Measurements from ENCODE around the gene RIPOR3. TPM values are rescaled to one million over a fixed set of nuclear protein-coding genes. Genes with fewer than 3 reads are reported as not detected.
"Not testable (repeated sequence)": the region's sequence is repeated elsewhere in the genome, so short reads cannot be mapped to it uniquely, and the experiment has no call there.

RIPOR3 gene
- total RNA-seq, 3 donors from 2014 or later (not counting 1 experiment from before 2014, with no cell fraction given): 0.45 TPM; not detected in 2

GRCh38 chr20:50704971-50705370, 13.6 kb upstream of the RIPOR3 start:
- intact Hi-C loops (cut with micrococcal nuclease): no loop called here
- no peak for ATAC-seq
- peaks cover 14 to 15% of the 10 kb centered on the region in 2 donors for H3K27me3 Mint-ChIP-seq (ENCODE audit: low read depth in 2 of 2)
- no peak overlapping the region for H3K27ac ChIP-seq (ENCODE audit: low read length)
- H3K4me1 ChIP-seq (ENCODE audit: control insufficient read depth, insufficient read depth, low read length): no peaks in the 10 kb centered on the region
- no peak overlapping the region for H3K4me3 Mint-ChIP-seq
- H3K27ac Mint-ChIP-seq: no peak overlapping the region
- H3K9me3 ChIP-seq (ENCODE audit: control insufficient read depth, insufficient read depth, low read length): no peaks in the 10 kb centered on the region
- no peaks in the 10 kb centered on the region for H3K36me3 ChIP-seq (ENCODE audit: control insufficient read depth, insufficient read depth, low read length)
- 76% methylated on average over 1 of the region's 1 CpG for WGBS (ENCODE audit: insufficient coverage)
- H3K36me3 Mint-ChIP-seq: no peaks in the 10 kb centered on the region
- TF ChIP-seq, protein P1, sequence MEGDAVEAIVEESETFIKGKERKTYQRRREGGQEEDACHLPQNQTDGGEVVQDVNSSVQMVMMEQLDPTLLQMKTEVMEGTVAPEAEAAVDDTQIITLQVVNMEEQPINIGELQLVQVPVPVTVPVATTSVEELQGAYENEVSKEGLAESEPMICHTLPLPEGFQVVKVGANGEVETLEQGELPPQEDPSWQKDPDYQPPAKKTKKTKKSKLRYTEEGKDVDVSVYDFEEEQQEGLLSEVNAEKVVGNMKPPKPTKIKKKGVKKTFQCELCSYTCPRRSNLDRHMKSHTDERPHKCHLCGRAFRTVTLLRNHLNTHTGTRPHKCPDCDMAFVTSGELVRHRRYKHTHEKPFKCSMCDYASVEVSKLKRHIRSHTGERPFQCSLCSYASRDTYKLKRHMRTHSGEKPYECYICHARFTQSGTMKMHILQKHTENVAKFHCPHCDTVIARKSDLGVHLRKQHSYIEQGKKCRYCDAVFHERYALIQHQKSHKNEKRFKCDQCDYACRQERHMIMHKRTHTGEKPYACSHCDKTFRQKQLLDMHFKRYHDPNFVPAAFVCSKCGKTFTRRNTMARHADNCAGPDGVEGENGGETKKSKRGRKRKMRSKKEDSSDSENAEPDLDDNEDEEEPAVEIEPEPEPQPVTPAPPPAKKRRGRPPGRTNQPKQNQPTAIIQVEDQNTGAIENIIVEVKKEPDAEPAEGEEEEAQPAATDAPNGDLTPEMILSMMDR (IDR thresholded peaks at IDR 0.05): no peak
- no peak for DNase-seq
- H3K27me3 ChIP-seq (ENCODE audit: control insufficient read depth, insufficient read depth, low read length): no peaks in the 10 kb centered on the region
- no peaks in the 10 kb centered on the region for H3K4me1 Mint-ChIP-seq
- H3K9me3 Mint-ChIP-seq: no peaks in the 10 kb centered on the region
- no peak overlapping the region for H3K4me3 ChIP-seq (ENCODE audit: low read length)

DNA sequence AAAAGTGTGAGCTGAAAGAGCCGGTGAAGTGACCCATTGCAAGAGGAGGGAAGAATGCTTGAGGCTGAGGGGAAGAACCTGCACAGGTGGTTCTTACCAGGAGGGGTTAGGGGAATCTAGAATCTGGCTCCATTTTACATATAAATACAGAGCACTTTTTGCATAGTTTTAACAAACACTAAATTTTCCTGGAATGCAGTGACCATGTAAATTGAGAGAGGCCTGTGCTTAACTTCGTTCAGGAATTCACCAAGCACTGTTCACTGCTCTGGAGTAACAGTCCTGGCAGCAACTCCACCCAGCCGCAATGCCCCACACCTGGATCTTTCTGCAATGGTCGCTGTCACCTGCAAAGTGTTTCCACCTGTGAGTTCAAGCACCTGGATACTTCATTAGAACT, 13.2 kb upstream of the RIPOR3 start:
- no peak overlapping the region for H3K27ac Mint-ChIP-seq
- DNase-seq (no peak), ATAC-seq (no peak)
- H3K4me1 ChIP-seq (ENCODE audit: control insufficient read depth, insufficient read depth, low read length): no peaks in the 10 kb centered on the region
- H3K4me3 Mint-ChIP-seq: no peak overlapping the region
- TF ChIP-seq, protein P1 (IDR thresholded peaks at IDR 0.05): no peak
- H3K4me3 ChIP-seq (ENCODE audit: low read length): no peak overlapping the region
- H3K36me3 Mint-ChIP-seq: no peaks in the 10 kb centered on the region
- no peaks in the 10 kb centered on the region for H3K36me3 ChIP-seq (ENCODE audit: control insufficient read depth, insufficient read depth, low read length)
- peaks cover 14 to 15% of the 10 kb centered on the region in 2 donors for H3K27me3 Mint-ChIP-seq (ENCODE audit: low read depth in 2 of 2)
- no peaks in the 10 kb centered on the region for H3K4me1 Mint-ChIP-seq
- no peaks in the 10 kb centered on the region for H3K9me3 ChIP-seq (ENCODE audit: control insufficient read depth, insufficient read depth, low read length)
- intact Hi-C loops (cut with micrococcal nuclease): no loop called here
- 89% methylated on average over 3 of the region's 4 CpGs for WGBS (ENCODE audit: insufficient coverage)
- no peaks in the 10 kb centered on the region for H3K9me3 Mint-ChIP-seq
- no peaks in the 10 kb centered on the region for H3K27me3 ChIP-seq (ENCODE audit: control insufficient read depth, insufficient read depth, low read length)
- no peak overlapping the region for H3K27ac ChIP-seq (ENCODE audit: low read length)

GRCh38 chr20:50703651-50704438, 12.5 kb upstream of the RIPOR3 start:
- H3K4me1 Mint-ChIP-seq; H3K36me3 ChIP-seq (ENCODE audit: control insufficient read depth, insufficient read depth, low read length); H3K36me3 Mint-ChIP-seq; H3K27me3 ChIP-seq (ENCODE audit: control insufficient read depth, insufficient read depth, low read length); ATAC-seq; H3K4me1 ChIP-seq (ENCODE audit: control insufficient read depth, insufficient read depth, low read length); H3K9me3 ChIP-seq (ENCODE audit: control insufficient read depth, insufficient read depth, low read length); H3K27ac Mint-ChIP-seq; intact Hi-C loops (cut with micrococcal nuclease); H3K4me3 ChIP-seq (ENCODE audit: low read length); DNase-seq; H3K27ac ChIP-seq (ENCODE audit: low read length); H3K4me3 Mint-ChIP-seq; H3K9me3 Mint-ChIP-seq: not testable (repeated sequence)
- H3K27me3 Mint-ChIP-seq (ENCODE audit: low read depth in 2 of 2): peaks cover 14 to 15% of the 10 kb centered on the region in 2 donors
- WGBS (ENCODE audit: insufficient coverage): 74% methylated on average over 9 of the region's 9 CpGs

GRCh38 chr20:50701041-50701963, 10.0 kb upstream of the RIPOR3 start:
- no peak overlapping the region for H3K27ac ChIP-seq (ENCODE audit: low read length)
- no peaks in the 10 kb centered on the region for H3K36me3 ChIP-seq (ENCODE audit: control insufficient read depth, insufficient read depth, low read length)
- H3K9me3 ChIP-seq (ENCODE audit: control insufficient read depth, insufficient read depth, low read length): no peaks in the 10 kb centered on the region
- no peak overlapping the region for H3K4me3 Mint-ChIP-seq
- H3K4me1 Mint-ChIP-seq: no peaks in the 10 kb centered on the region
- no peaks in the 10 kb centered on the region for H3K27me3 ChIP-seq (ENCODE audit: control insufficient read depth, insufficient read depth, low read length)
- 82% methylated on average over 9 of the region's 11 CpGs for WGBS (ENCODE audit: insufficient coverage)
- DNase-seq (no peak), ATAC-seq (no peak)
- no peak overlapping the region for H3K27ac Mint-ChIP-seq
- H3K36me3 Mint-ChIP-seq: no peaks in the 10 kb centered on the region
- intact Hi-C loops (cut with micrococcal nuclease): no loop called here
- no peaks in the 10 kb centered on the region for H3K9me3 Mint-ChIP-seq
- TF ChIP-seq, protein P1 (IDR thresholded peaks at IDR 0.05): no peak
- H3K27me3 Mint-ChIP-seq (ENCODE audit: low read depth in 2 of 2): peaks cover 11 to 14% of the 10 kb centered on the region in 2 donors
- no peaks in the 10 kb centered on the region for H3K4me1 ChIP-seq (ENCODE audit: control insufficient read depth, insufficient read depth, low read length)
- no peak overlapping the region for H3K4me3 ChIP-seq (ENCODE audit: low read length)

Data from natural killer cell (primary cell).